HG03558 (cell line): ENCODE measurements around the gene TTC13.

Experiments used
- ATAC-seq: cut with Tn5 transposase; IDR thresholded peaks from one replicate; pipeline ENCODE4 v1.9.1; 2021; ENCODE audit warnings: moderate number of reproducible peaks; ENCODE audit not compliant: unreplicated experiment; ENCODE audit errors: extremely low read depth

Gene TTC13

DNA sequence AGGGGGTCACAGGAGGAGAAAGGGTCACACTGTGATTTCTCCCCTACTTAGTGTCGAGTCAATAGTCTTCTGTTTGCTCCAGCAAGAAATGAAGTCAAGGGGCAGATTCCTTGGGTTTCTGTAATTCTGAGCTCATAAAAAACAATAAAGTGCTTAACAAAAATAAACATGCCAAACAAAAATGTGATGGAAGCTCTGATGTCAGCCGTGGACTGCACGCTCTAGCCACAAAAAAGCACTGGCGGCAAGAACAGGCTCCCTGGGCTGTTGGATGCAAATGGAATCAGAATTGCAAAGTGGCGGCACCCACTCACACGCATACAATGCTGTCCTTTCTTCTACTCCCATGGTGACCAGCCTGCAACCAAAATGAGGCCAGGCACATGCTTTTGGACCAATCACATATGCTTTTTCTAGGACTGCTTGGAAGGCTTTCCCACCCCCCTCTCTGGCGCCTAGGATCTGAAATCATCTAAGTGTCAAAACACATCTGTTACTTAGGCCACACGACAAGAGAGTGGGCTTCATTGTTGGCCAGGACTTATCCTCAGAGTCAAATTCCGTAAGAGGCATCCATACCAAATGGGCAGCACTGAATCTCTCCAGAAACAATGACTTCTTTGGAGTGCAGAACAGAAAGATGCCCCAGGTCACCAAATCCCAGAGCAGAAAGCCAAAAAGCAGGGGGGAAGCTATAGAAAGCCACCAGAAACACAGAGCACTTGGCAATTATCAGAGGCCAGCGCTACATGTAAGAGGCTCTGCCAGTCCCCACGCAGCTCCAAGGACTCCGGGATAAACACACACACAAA lies 119.5 kb downstream of the TTC13 start:
- ATAC-seq, result no peak

DNA sequence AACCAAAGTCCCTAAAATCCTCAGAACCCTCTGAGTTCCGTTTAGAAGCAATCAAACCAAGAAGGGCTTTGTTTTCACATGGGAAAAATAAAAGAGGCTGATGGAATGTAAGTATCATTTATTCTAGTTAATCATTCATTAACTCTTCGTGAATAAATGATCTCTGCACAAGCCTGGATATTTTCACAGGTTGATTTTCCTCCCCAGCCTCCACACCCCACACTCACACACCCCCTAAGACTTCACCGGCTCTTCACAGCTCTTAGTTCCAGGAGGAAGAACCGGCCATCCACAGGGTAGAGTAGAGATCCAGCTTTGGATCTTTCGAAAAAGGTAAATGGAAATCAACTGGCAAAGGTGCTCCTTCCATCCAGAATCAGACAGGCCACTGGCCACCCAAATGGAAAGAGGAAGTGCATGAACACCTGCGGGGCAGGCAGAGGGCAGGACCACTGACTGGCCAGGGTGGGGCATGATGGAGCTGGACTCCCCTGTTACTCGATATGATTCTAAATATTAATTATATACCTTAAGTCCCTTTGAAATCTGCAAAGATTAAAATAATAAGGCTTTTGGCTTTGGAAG lies 120.3 kb downstream of the TTC13 start:
- ATAC-seq, result no peak

DNA sequence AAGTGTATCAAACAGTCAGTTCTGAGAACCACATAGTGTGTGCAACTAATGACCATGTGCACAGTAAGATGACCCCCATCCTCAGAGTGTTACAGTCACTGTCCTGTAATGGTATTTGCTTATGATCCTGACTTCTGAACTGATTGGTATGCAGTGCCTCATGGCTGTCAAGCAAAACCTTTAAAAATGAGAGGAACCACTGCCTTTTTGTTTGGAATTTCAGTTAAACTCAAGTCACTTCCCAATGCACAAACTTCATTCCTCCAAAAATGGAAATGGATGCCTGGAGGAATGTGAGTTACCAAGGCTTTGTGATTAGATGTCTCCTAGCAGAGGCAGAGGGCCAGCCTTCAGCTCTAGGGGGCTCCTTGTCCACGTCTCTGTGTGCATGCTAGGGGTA lies 120.8 kb downstream of the TTC13 start:
- no peak for ATAC-seq

DNA sequence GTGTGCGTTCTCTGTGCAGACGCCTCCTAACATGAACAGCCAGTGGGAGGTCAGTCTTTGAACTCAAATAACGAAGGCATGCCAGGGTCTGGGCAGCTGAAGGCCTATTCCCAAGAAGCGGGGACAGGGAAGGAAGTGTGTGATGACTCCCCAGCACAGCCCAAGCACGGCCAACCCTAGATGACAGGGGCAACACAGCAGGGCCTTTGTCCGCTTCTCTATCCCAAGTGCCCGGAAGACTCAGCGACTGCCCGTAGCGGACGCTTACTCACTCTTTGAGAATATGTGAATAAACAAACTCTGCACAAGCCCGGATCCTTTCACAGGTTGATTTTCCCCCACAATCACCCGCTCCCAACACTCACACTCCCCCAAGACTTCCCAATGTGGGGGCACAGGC lies 121.6 kb downstream of the TTC13 start:
- no peak for ATAC-seq
